K562 (cell line): Measurements from ENCODE around the gene EEF1A2. TPM values are rescaled to one million over a fixed set of nuclear protein-coding genes. Genes with fewer than 3 reads are reported as not detected.

ENCODE experiments used
- ATAC-seq: fragments of 200-7000 bp; cut with Tn5 transposase; 3 replicates; pipeline ENCODE4 v1.9.1; 2020; ENCODE audit warnings: moderate library complexity
- BruUV-seq: library from RNA; stranded (reverse); fragments of 400-500 nt; replicated peaks from 2 replicates; lab custom pipeline; 2021; lab: Mats Ljungman, UMichigan
- CTCF ChIA-PET: fragments of 300-600 bp; formaldehyde crosslinking; extraction: SDS; loops from one replicate; lab custom pipeline; 2021; ENCODE audit warnings: low intra/inter-chr PET ratio; lab: Yijun Ruan, JAX
- POLR2A ChIA-PET: fragments of 300-600, 350-650 bp; sonication (Branson Sonifier 250); formaldehyde crosslinking; extraction: SDS; loops from one replicate; lab custom pipeline; 2021; ENCODE audit warnings: antibody characterized with exemption, inconsistent platforms; lab: Yijun Ruan, JAX
- DNase-seq, 4 experiments: peaks; one replicate each; pipeline versions ENCODE4 v3.0.0 to v3.0.0-alpha.2; 2011 to 2018; ENCODE audit warnings: low spot score in 3 of 4, mixed read lengths in 3 of 4; ENCODE audit errors: extremely low read depth in 1 of 4
- FAIRE-seq: peaks from 2 replicates; lab custom pipeline; 2011; peaks lifted over from hg19 to GRCh38; lab: Jason Lieb, UNC
- H2AFZ ChIP-seq: 2 replicates; pipeline ENCODE4 v1.6.0; 2011; ENCODE audit warnings: low read depth, low read length, control low read depth, inconsistent platforms
- H3K27ac ChIP-seq: fragments of 200-600 bp; 3 replicates; pipeline ENCODE4 v1.8.0; 2011; ENCODE audit warnings: low read depth, mild to moderate bottlenecking, control low read depth, inconsistent platforms, low read length, moderate library complexity, mixed read lengths; ENCODE audit errors: extremely low read depth
- H3K27me3 ChIP-seq, 2 experiments: fragments of 300-600 bp in 1 of 2; 2 replicates in 1 of 2; 3 replicates in 1 of 2; pipeline versions ENCODE4 v1.6.0 to v1.8.0; 2011; ENCODE audit warnings: inconsistent platforms in 2 of 2, low read length in 2 of 2, mild to moderate bottlenecking in 1 of 2, mixed read lengths in 1 of 2, moderate library complexity in 1 of 2; ENCODE audit not compliant: control insufficient read depth in 2 of 2, insufficient read depth in 2 of 2
- H3K36me3 ChIP-seq: fragments of 300-600 bp; 3 replicates; pipeline ENCODE4 v1.8.0; 2011; ENCODE audit warnings: mild to moderate bottlenecking, low read length, inconsistent platforms; ENCODE audit not compliant: control insufficient read depth, insufficient read depth
- H3K4me1 ChIP-seq, 2 experiments: fragments of 200-600 bp in 1 of 2; replicated peaks in 1 of 2; 2 replicates in 1 of 2; 3 replicates in 1 of 2; pipeline versions ENCODE4 v1.5.1 to v1.8.0; 2011; ENCODE audit warnings: inconsistent platforms in 2 of 2, low read length in 2 of 2, mild to moderate bottlenecking in 1 of 2, mixed read lengths in 1 of 2, moderate library complexity in 1 of 2; ENCODE audit not compliant: control insufficient read depth in 2 of 2, insufficient read depth in 2 of 2
- H3K4me2 ChIP-seq: 2 replicates; pipeline ENCODE4 v1.6.1; 2011; ENCODE audit warnings: low read length, control low read depth, inconsistent platforms, mixed read lengths; ENCODE audit not compliant: insufficient read depth
- H3K4me3 ChIP-seq: fragments of 200-600 bp; sonication (generic), shearing (Covaris generic); 2 replicates; pipeline ENCODE4 v1.5.1; 2016; ENCODE audit warnings: control low read depth, inconsistent platforms
- H3K79me2 ChIP-seq: fragments of 200-600 bp; 3 replicates; pipeline ENCODE4 v1.8.0; 2011; ENCODE audit warnings: low read length, inconsistent platforms; ENCODE audit not compliant: control insufficient read depth, insufficient read depth
- H3K9ac ChIP-seq, 2 experiments: 2 replicates each; pipeline versions ENCODE4 v1.6.0 to v1.6.1; 2011; ENCODE audit warnings: low read depth in 2 of 2, low read length in 2 of 2, control low read depth in 1 of 2, inconsistent platforms in 1 of 2, mild to moderate bottlenecking in 1 of 2, mixed read lengths in 1 of 2; ENCODE audit not compliant: insufficient read depth in 1 of 2
- H3K9me1 ChIP-seq: one replicate; pipeline ENCODE4 v1.6.0; 2011; ENCODE audit warnings: inconsistent platforms, mild to moderate bottlenecking, low read length, moderate library complexity; ENCODE audit not compliant: control insufficient read depth, insufficient read depth
- H3K9me3 ChIP-seq: replicated peaks from 2 replicates; pipeline ENCODE4 v1.5.1; 2011; ENCODE audit warnings: low read depth, low read length, inconsistent platforms; ENCODE audit not compliant: control insufficient read depth, insufficient read depth
- H4K20me1 ChIP-seq: replicated peaks from 2 replicates; pipeline ENCODE4 v1.6.1; 2011; ENCODE audit warnings: low read length, inconsistent platforms, mixed read lengths; ENCODE audit not compliant: control insufficient read depth, insufficient read depth
- E2F1 ChIP-seq: sonication (generic); formaldehyde crosslinking; IDR thresholded peaks from 2 replicates; pipeline ENCODE4 v1.8.1; 2023; ENCODE audit warnings: mild to moderate bottlenecking, missing genetic modification reagents, moderate library complexity
- NKRF ChIP-seq: fragments of 450-650 bp; IDR thresholded peaks from 2 replicates; pipeline ENCODE4 v1.6.1; 2016; ENCODE audit warnings: borderline replicate concordance
- RAD21 ChIP-seq, 2 experiments: fragments of 250-450 bp in 1 of 2; fragments of 450-650 bp in 1 of 2; sonication (Bioruptor Pico) in 1 of 2; formaldehyde crosslinking in 1 of 2; IDR thresholded peaks in 1 of 2; conservative IDR thresholded peaks in 1 of 2; 2 replicates each; pipeline versions ENCODE4 v1.4.0 to v1.8.0; 2020 to 2022; ENCODE audit warnings: mild to moderate bottlenecking in 2 of 2, moderate library complexity in 1 of 2
- SMARCA5 ChIP-seq: fragments of 450-650 bp; IDR thresholded peaks from 2 replicates; pipeline ENCODE4 v1.6.1; 2016
- SREBF1 ChIP-seq: fragments of 150-350 bp; IDR thresholded peaks from 2 replicates; pipeline ENCODE4 v1.6.1; 2014; ENCODE audit warnings: antibody characterized with exemption, low read depth, low read length, borderline replicate concordance
- ZC3H4 ChIP-seq: sonication (generic); formaldehyde crosslinking; IDR thresholded peaks from 2 replicates; pipeline ENCODE4 v1.9.0; 2021; ENCODE audit warnings: missing genetic modification reagents, borderline replicate concordance
- ZHX1 ChIP-seq: fragments of 150-350 bp; conservative IDR thresholded peaks from 2 replicates; pipeline ENCODE4 v1.6.1; 2014; ENCODE audit warnings: low read length
- ZNF41 ChIP-seq: fragments of 250-450 bp; sonication (Bioruptor Pico); conservative IDR thresholded peaks from 2 replicates; pipeline ENCODE4 v1.4.0; 2020; ENCODE audit warnings: mild to moderate bottlenecking
- WGBS: fragments of 100-300 bp; shearing (Covaris generic); methylation state at CpG from one replicate; pipeline ENCODE4 v1.1.6; 2016; ENCODE audit warnings: low coverage, mixed read lengths; ENCODE audit not compliant: insufficient coverage; ENCODE audit errors: missing lambda C conversion rate; 5-methylcytosine and 5-hydroxymethylcytosine counted together
- in situ Hi-C: fragments of 300-500 bp; cut with MboI; formaldehyde crosslinking; loops from 4 replicates; pipeline ENCODE4 v1.15.0; 2018; ENCODE audit warnings: inconsistent platforms, mixed read lengths
- intact Hi-C: fragments of 100-400 bp; cut with micrococcal nuclease; formaldehyde crosslinking; loops from 2 replicates; pipeline ENCODE4 v1.14.2; 2022
- polyA plus RNA-seq, 8 experiments: library from polyadenylated mRNA; depleted of rRNA in 4 of 8; stranded (reverse) in 5 of 8; unstranded in 3 of 8; fragments of >200 nt; fragmentation: Nextera tagmentation in 2 of 8; fragmentation: Illumina TruSeq in 1 of 8; extraction: Ambion mirVana in 2 of 8; extraction: Trizol in 1 of 8; gene quantifications; 2 replicates each; pipeline versions ENCODE4 v1.2.1 to v1.2.3, GENCODE V29; 2011 to 2014; ENCODE audit warnings: inconsistent platforms in 1 of 8, missing spikeins in 1 of 8
- total RNA-seq, 7 experiments: library from RNA; depleted of rRNA in 6 of 7; stranded (reverse); fragments of >200 nt in 6 of 7; fragmentation: Illumina TruSeq in 2 of 7; extraction: Trizol in 2 of 7; gene quantifications; 2 replicates each; pipeline versions ENCODE4 v1.2.1 to v1.2.3, GENCODE V29; 2011 to 2021; ENCODE audit warnings: low replicate concordance in 1 of 7

The EEF1A2 gene
- total and polyA plus RNA-seq, 9 of the 15 experiments (the other 6 are each of a cell fraction or from before 2014, with no cell fraction given): 0.04 to 29.6 (median 11.5) TPM

GRCh38 chr20:63469019-63469712, 29.7 kb downstream of the EEF1A2 start:
- CTCF ChIA-PET: no interaction called here
- no TSS peak for BruUV-seq

More at GRCh38 chr20:63469019-63469712, 29.7 kb downstream of the EEF1A2 start:
- no peaks in the 10 kb centered on the region for H3K79me2 ChIP-seq
- TF ChIP-seq E2F1 (CRISPR knock-in tag): no peak
- no peak for TF ChIP-seq SREBF1
- no peak for TF ChIP-seq ZC3H4 (CRISPR knock-in tag)
- no peak for TF ChIP-seq RAD21 (CRISPR knock-in tag; conservative IDR thresholded peaks at IDR 0.05 in 1 of 2, IDR thresholded peaks at IDR 0.05 in 1 of 2)
- no peak for TF ChIP-seq ZNF41 (CRISPR knock-in tag)
- no peak for TF ChIP-seq SMARCA5
- no peak for TF ChIP-seq NKRF
- no peak for TF ChIP-seq ZHX1
- TF ChIP-seq, all 486 proteins: peak for 0
- 4% methylated on average over 21 of the region's 22 CpGs for WGBS
- H3K36me3 ChIP-seq: no peaks in the 10 kb centered on the region
- in situ Hi-C loops (no loop called here), intact Hi-C loops (no loop called here)
- no peak overlapping the region for H2AFZ ChIP-seq
- ATAC-seq (peak; percentile 29), FAIRE-seq (no peak), DNase-seq (no peak)
- H4K20me1 ChIP-seq: peaks cover 19% of the 10 kb centered on the region
- H3K9me1 ChIP-seq: no peaks in the 10 kb centered on the region
- peaks cover 43 to 87% of the 10 kb centered on the region in 2 experiments for H3K27me3 ChIP-seq
- peaks cover 0 to 42% of the 10 kb centered on the region in 2 experiments; a peak in 2 of 5 replicates for H3K4me1 ChIP-seq
- no peak overlapping the region for H3K27ac ChIP-seq
- no peak overlapping the region for H3K9ac ChIP-seq
- H3K9me3 ChIP-seq: no peaks in the 10 kb centered on the region
- POLR2A ChIA-PET: interaction anchor here (1.0 kb wide), 1 partner anchor 76 kb away, joined by 4 read pairs; no protein-coding TSS in a partner anchor
- H3K4me3 ChIP-seq: no peak overlapping the region
- H3K4me2 ChIP-seq: no peak overlapping the region
